IMR-90 (cell line): ENCODE data around the gene CUL1. TPM values are rescaled to one million over a fixed set of nuclear protein-coding genes. Genes with fewer than 3 reads are reported as not detected.

ENCODE experiments used
- ATAC-seq: fragments of 200-7000 bp; cut with Tn5 transposase; 2 replicates; pipeline ENCODE4 v1.9.1; 2020; ENCODE audit warnings: low read depth, mild to moderate bottlenecking, moderate library complexity
- BruUV-seq: library from RNA; stranded (reverse); fragments of 400-500 nt; replicated peaks from 2 replicates; lab custom pipeline; 2021; lab: Mats Ljungman, UMichigan
- CTCF ChIA-PET: fragments of 300-600 bp; formaldehyde crosslinking; extraction: SDS; loops from one replicate; lab custom pipeline; 2021; ENCODE audit warnings: antibody characterized with exemption; lab: Yijun Ruan, JAX
- POLR2A ChIA-PET: fragments of 300-600 bp; sonication (Branson Sonifier 250); formaldehyde crosslinking; loops from one replicate; lab custom pipeline; 2022; ENCODE audit warnings: antibody characterized with exemption; ENCODE audit not compliant: unreplicated experiment; lab: Charles Lee
- DNase-seq: peaks from one replicate; pipeline ENCODE4 v3.0.0; 2013
- H2AFZ ChIP-seq: replicated peaks from 2 replicates; pipeline ENCODE3; 2013; ENCODE audit warnings: low read length, mild to moderate bottlenecking; ENCODE audit not compliant: poor library complexity
- H2AK5ac ChIP-seq: 2 replicates; pipeline ENCODE4 v1.6.1; 2013; ENCODE audit warnings: low read depth, low read length, inconsistent platforms
- H2AK9ac ChIP-seq: replicated peaks from 2 replicates; pipeline ENCODE3; 2013; ENCODE audit warnings: mild to moderate bottlenecking, low read depth, low read length, moderate library complexity; ENCODE audit not compliant: poor library complexity
- H2BK120ac ChIP-seq: 2 replicates; pipeline ENCODE4 v1.6.1; 2013; ENCODE audit warnings: low read depth, low read length, inconsistent platforms
- H2BK15ac ChIP-seq: 3 replicates; pipeline ENCODE4 v1.6.1; 2013; ENCODE audit warnings: low read depth, low read length, inconsistent platforms
- H2BK20ac ChIP-seq: 2 replicates; pipeline ENCODE4 v1.6.1; 2013; ENCODE audit warnings: low read depth, mild to moderate bottlenecking, inconsistent platforms, low read length, moderate library complexity
- H2BK5ac ChIP-seq: 2 replicates; pipeline ENCODE4 v1.6.1; 2013; ENCODE audit warnings: mild to moderate bottlenecking, low read depth, low read length, inconsistent platforms; ENCODE audit not compliant: poor library complexity, severe bottlenecking
- H3K14ac ChIP-seq: replicated peaks from 2 replicates; pipeline ENCODE4 v1.6.1; 2013; ENCODE audit warnings: low read depth, low read length, inconsistent platforms
- H3K18ac ChIP-seq: 2 replicates; pipeline ENCODE4 v1.6.1; 2013; ENCODE audit warnings: low read depth, low read length, control low read depth
- H3K23ac ChIP-seq: 2 replicates; pipeline ENCODE4 v1.6.1; 2013; ENCODE audit warnings: low read depth, low read length, inconsistent platforms
- H3K27ac ChIP-seq: 2 replicates; pipeline ENCODE4 v1.5.1; 2013; ENCODE audit warnings: mild to moderate bottlenecking, control low read depth, low read length; ENCODE audit not compliant: insufficient read depth
- H3K27me3 ChIP-seq: 2 replicates; pipeline ENCODE4 v1.6.1; 2013; ENCODE audit warnings: low read length; ENCODE audit not compliant: control insufficient read depth, insufficient read depth
- H3K36me3 ChIP-seq: 2 replicates; pipeline ENCODE4 v1.6.1; 2013; ENCODE audit warnings: low read length, mixed read lengths; ENCODE audit not compliant: control insufficient read depth, insufficient read depth
- H3K4ac ChIP-seq: 2 replicates; pipeline ENCODE4 v1.6.1; 2013; ENCODE audit warnings: low read depth, low read length, inconsistent platforms
- H3K4me1 ChIP-seq: 2 replicates; pipeline ENCODE4 v1.6.1; 2013; ENCODE audit warnings: low read length, mixed read lengths; ENCODE audit not compliant: control insufficient read depth, insufficient read depth
- H3K4me2 ChIP-seq: 2 replicates; pipeline ENCODE4 v1.6.1; 2013; ENCODE audit warnings: low read depth, mild to moderate bottlenecking, control low read depth, low read length, moderate library complexity
- H3K4me3 ChIP-seq: 2 replicates; pipeline ENCODE4 v1.5.1; 2013; ENCODE audit warnings: low read depth, mild to moderate bottlenecking, control low read depth, low read length, moderate library complexity; ENCODE audit not compliant: insufficient read depth
- H3K56ac ChIP-seq: 2 replicates; pipeline ENCODE4 v1.6.1; 2013; ENCODE audit warnings: low read length, inconsistent platforms; ENCODE audit not compliant: insufficient read depth; ENCODE audit errors: extremely low read depth
- H3K79me1 ChIP-seq, 2 experiments: 2 replicates each; pipeline ENCODE4 v1.6.1; 2013; ENCODE audit warnings: low read length in 2 of 2, inconsistent platforms in 1 of 2, low read depth in 1 of 2
- H3K9ac ChIP-seq: 2 replicates; pipeline ENCODE4 v1.6.1; 2013; ENCODE audit warnings: low read depth, low read length, control low read depth
- H3K9me1 ChIP-seq: 2 replicates; pipeline ENCODE4 v1.6.1; 2013; ENCODE audit warnings: low read length, inconsistent platforms; ENCODE audit not compliant: insufficient read depth
- H3K9me3 ChIP-seq: 2 replicates; pipeline ENCODE4 v1.6.1; 2013; ENCODE audit warnings: low read length; ENCODE audit not compliant: control insufficient read depth, insufficient read depth
- H4K20me1 ChIP-seq: 2 replicates; pipeline ENCODE4 v1.6.1; 2013; ENCODE audit warnings: low read length, inconsistent platforms; ENCODE audit not compliant: insufficient read depth
- H4K5ac ChIP-seq: 2 replicates; pipeline ENCODE4 v1.6.1; 2013; ENCODE audit warnings: mild to moderate bottlenecking, low read depth, low read length, control low read depth
- H4K8ac ChIP-seq, 2 experiments: 2 replicates each; pipeline ENCODE4 v1.6.1; 2013; ENCODE audit warnings: low read depth in 2 of 2, low read length in 2 of 2, control low read depth in 1 of 2, inconsistent platforms in 1 of 2
- H4K91ac ChIP-seq: 2 replicates; pipeline ENCODE4 v1.6.1; 2013; ENCODE audit warnings: low read depth, low read length, inconsistent platforms; ENCODE audit not compliant: insufficient read depth
- BHLHE40 ChIP-seq: fragments of 150-350 bp; IDR thresholded peaks from 2 replicates; pipeline ENCODE4 v1.6.1; 2016; ENCODE audit warnings: mild to moderate bottlenecking, low read depth, low read length
- CHD1 ChIP-seq: IDR thresholded peaks from 2 replicates; pipeline ENCODE4 v1.6.1; 2012; ENCODE audit warnings: low read depth, low read length, improper control_type of control experiment
- FOS ChIP-seq: fragments of 150-350 bp; IDR thresholded peaks from 2 replicates; pipeline ENCODE4 v1.6.1; 2016; ENCODE audit warnings: low read depth, low read length
- MAFK ChIP-seq: IDR thresholded peaks from 2 replicates; pipeline ENCODE4 v1.6.1; 2012; ENCODE audit warnings: low read depth, low read length, improper control_type of control experiment
- MAZ ChIP-seq: IDR thresholded peaks from 2 replicates; pipeline ENCODE4 v1.6.1; 2012; ENCODE audit warnings: low read depth, mild to moderate bottlenecking, low read length, improper control_type of control experiment, moderate library complexity, borderline replicate concordance
- NFE2L2 ChIP-seq: fragments of 150-350 bp; IDR thresholded peaks from 2 replicates; pipeline ENCODE4 v1.6.1; 2016; ENCODE audit warnings: low read depth, mild to moderate bottlenecking, low read length
- POLR2A ChIP-seq: IDR thresholded peaks from 2 replicates; pipeline ENCODE4 v1.6.1; 2012; ENCODE audit warnings: mild to moderate bottlenecking, low read depth, low read length
- RCOR1 ChIP-seq: IDR thresholded peaks from 2 replicates; pipeline ENCODE4 v1.6.1; 2012; ENCODE audit warnings: mild to moderate bottlenecking, low read length, improper control_type of control experiment; ENCODE audit not compliant: insufficient replicate concordance
- RFX5 ChIP-seq: IDR thresholded peaks from 2 replicates; pipeline ENCODE4 v1.8.0; 2012; ENCODE audit warnings: low read depth, mild to moderate bottlenecking, low read length, moderate library complexity
- SMC3 ChIP-seq: fragments of 150-350 bp; IDR thresholded peaks from 2 replicates; pipeline ENCODE4 v1.6.1; 2016; ENCODE audit warnings: low read depth, mild to moderate bottlenecking, antibody characterized with exemption, low read length, moderate library complexity
- WGBS, 2 experiments: methylation state at CpG; one replicate each; pipeline versions ENCODE4 v1.1.5 to v1.1.7; 2013; ENCODE audit warnings: missing lambda C conversion rate in 2 of 2; ENCODE audit not compliant: insufficient read length in 1 of 2; ENCODE audit errors: extremely low coverage in 2 of 2; 5-methylcytosine and 5-hydroxymethylcytosine counted together
- dilution Hi-C: fragments of 300-500 bp; cut with HindIII; formaldehyde crosslinking; loops from one replicate; pipeline ENCODE4 v1.14.3; 2018; ENCODE audit warnings: low sequenced_read_pairs; ENCODE audit not compliant: unreplicated experiment
- in situ Hi-C: fragments of 300-500 bp; cut with MboI; formaldehyde crosslinking; loops from 3 replicates; pipeline ENCODE4 v1.14.3; 2019; ENCODE audit warnings: low sequenced_read_pairs, inconsistent platforms, mixed read lengths
- intact Hi-C: fragments of 100-400 bp; cut with micrococcal nuclease; formaldehyde crosslinking; loops from 2 replicates; pipeline ENCODE4 v1.10.0; 2022
- polyA plus RNA-seq, 3 experiments: library from polyadenylated mRNA; depleted of rRNA; stranded (reverse); fragments of >200 nt; gene quantifications; 2 replicates each; pipeline ENCODE4 v1.2.3, GENCODE V29; 2012; ENCODE audit warnings: low replicate concordance in 1 of 3
- total RNA-seq: library from RNA; depleted of rRNA; stranded (reverse); fragments of >200 nt; gene quantifications from 2 replicates; pipeline ENCODE4 v1.2.3, GENCODE V29; 2012
- TF ChIP-seq, protein P1 (sequence below): fragments of 150-350 bp; IDR thresholded peaks from 2 replicates; pipeline ENCODE4 v1.6.1; 2016; ENCODE audit warnings: low read depth, mild to moderate bottlenecking, low read length, moderate library complexity, borderline replicate concordance
- TF ChIP-seq, protein P2 (sequence below): conservative IDR thresholded peaks from 2 replicates; pipeline ENCODE4 v1.5.1; 2012; ENCODE audit warnings: mild to moderate bottlenecking, low read depth, low read length, improper control_type of control experiment

CUL1 gene
- total and polyA plus RNA-seq, 2 of the 4 experiments (the other 2 are of a cell fraction): 44.0 to 46.2 TPM

DNA sequence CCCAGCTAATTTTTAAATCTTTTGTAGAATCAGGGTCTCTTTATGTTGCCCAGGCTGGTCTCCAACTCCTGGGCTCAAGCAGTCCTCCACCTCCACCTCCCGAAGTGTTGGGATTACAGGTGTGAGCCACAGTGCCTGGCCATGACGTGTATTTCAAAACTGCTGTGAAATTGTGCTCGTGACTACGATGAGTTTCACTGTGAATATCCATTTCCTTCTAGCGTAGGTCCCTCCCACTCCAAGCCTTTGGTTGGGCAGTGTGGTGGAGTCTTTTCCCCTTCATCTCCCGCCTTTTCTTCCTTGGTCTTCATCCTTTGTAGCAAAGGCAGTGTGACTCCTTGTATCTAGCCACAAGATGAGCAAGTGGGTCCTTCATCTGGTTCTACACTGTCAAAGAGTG lies 56.2 kb downstream of the CUL1 start:
- H3K4me1 ChIP-seq: peaks cover 2% of the 10 kb centered on the region
- H3K9ac ChIP-seq: no peak overlapping the region
- H4K91ac ChIP-seq: no peak overlapping the region
- H3K36me3 ChIP-seq: peaks cover 23% of the 10 kb centered on the region
- H4K8ac ChIP-seq: no peak overlapping the region
- no peak overlapping the region for H3K18ac ChIP-seq
- dilution Hi-C loops (no loop called here), intact Hi-C loops (no loop called here), in situ Hi-C loops (no loop called here)
- H2AK5ac ChIP-seq: no peak overlapping the region
- peaks cover 20% of the 10 kb centered on the region for H4K20me1 ChIP-seq
- DNase-seq (no peak), ATAC-seq (no peak)
- no peak overlapping the region for H4K5ac ChIP-seq
- H3K9me1 ChIP-seq: peaks cover 9% of the 10 kb centered on the region
- H3K27ac ChIP-seq: no peak overlapping the region
- no peak overlapping the region for H3K14ac ChIP-seq
- no peak overlapping the region for H2BK5ac ChIP-seq
- H3K23ac ChIP-seq: no peak overlapping the region
- no peak overlapping the region for H2BK20ac ChIP-seq
- no peak overlapping the region for H2BK15ac ChIP-seq
- H3K4me3 ChIP-seq: no peak overlapping the region
- TF ChIP-seq NFE2L2 (no peak), RFX5 (no peak), CHD1 (no peak), SMC3 (no peak), POLR2A (no peak), BHLHE40 (no peak), FOS (no peak), MAZ (no peak), MAFK (no peak), RCOR1 (no peak)
- TF ChIP-seq, protein P1, sequence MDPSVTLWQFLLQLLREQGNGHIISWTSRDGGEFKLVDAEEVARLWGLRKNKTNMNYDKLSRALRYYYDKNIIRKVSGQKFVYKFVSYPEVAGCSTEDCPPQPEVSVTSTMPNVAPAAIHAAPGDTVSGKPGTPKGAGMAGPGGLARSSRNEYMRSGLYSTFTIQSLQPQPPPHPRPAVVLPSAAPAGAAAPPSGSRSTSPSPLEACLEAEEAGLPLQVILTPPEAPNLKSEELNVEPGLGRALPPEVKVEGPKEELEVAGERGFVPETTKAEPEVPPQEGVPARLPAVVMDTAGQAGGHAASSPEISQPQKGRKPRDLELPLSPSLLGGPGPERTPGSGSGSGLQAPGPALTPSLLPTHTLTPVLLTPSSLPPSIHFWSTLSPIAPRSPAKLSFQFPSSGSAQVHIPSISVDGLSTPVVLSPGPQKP: no peak
- TF ChIP-seq, protein P2, sequence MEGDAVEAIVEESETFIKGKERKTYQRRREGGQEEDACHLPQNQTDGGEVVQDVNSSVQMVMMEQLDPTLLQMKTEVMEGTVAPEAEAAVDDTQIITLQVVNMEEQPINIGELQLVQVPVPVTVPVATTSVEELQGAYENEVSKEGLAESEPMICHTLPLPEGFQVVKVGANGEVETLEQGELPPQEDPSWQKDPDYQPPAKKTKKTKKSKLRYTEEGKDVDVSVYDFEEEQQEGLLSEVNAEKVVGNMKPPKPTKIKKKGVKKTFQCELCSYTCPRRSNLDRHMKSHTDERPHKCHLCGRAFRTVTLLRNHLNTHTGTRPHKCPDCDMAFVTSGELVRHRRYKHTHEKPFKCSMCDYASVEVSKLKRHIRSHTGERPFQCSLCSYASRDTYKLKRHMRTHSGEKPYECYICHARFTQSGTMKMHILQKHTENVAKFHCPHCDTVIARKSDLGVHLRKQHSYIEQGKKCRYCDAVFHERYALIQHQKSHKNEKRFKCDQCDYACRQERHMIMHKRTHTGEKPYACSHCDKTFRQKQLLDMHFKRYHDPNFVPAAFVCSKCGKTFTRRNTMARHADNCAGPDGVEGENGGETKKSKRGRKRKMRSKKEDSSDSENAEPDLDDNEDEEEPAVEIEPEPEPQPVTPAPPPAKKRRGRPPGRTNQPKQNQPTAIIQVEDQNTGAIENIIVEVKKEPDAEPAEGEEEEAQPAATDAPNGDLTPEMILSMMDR: no peak
- no peak overlapping the region for H3K56ac ChIP-seq
- H3K4ac ChIP-seq: no peak overlapping the region
- H2AK9ac ChIP-seq: no peak overlapping the region
- H3K4me2 ChIP-seq: no peak overlapping the region
- WGBS, 2 experiments: no CpG with 5 or more reads among the region's 6 CpGs
- H3K79me1 ChIP-seq: peaks cover 17 to 58% of the 10 kb centered on the region in 2 experiments; a peak in 3 of 4 replicates
- H3K27me3 ChIP-seq: no peaks in the 10 kb centered on the region
- BruUV-seq: no TSS peak
- ChIA-PET POLR2A (no interaction called here), CTCF (interaction anchor here (0.7 kb wide), 1 partner anchor 9 kb away, joined by 4 read pairs; no protein-coding TSS in a partner anchor)
- H2AFZ ChIP-seq: no peak overlapping the region
- H2BK120ac ChIP-seq: no peak overlapping the region
- no peaks in the 10 kb centered on the region for H3K9me3 ChIP-seq
